HepG2 (cell line): ENCODE measurements around the gene RAD51C. TPM values are rescaled to one million over a fixed set of nuclear protein-coding genes. Genes with fewer than 3 reads are reported as not detected.
A peak's percentile ranks its signal among the peaks of the same experiment; 100 is the strongest.

ENCODE experiments used
- ARID2 ChIP-seq: sonication (generic); formaldehyde crosslinking; IDR thresholded peaks from 2 replicates; pipeline ENCODE4 v1.8.1; 2022; ENCODE audit warnings: mild to moderate bottlenecking, missing genetic modification reagents, borderline replicate concordance
- ARNT ChIP-seq: fragments of 450-650 bp; IDR thresholded peaks from 2 replicates; pipeline ENCODE4 v1.6.1; 2017
- ATF1 ChIP-seq: IDR thresholded peaks from 2 replicates; pipeline ENCODE4 v1.6.1; 2016; ENCODE audit warnings: mild to moderate bottlenecking, control low read depth
- E2F5 ChIP-seq: sonication (generic); formaldehyde crosslinking; conservative IDR thresholded peaks from 2 replicates; pipeline ENCODE4 v1.4.0; 2020; ENCODE audit warnings: missing genetic modification reagents
- FOSL2 ChIP-seq: sonication (generic); formaldehyde crosslinking; IDR thresholded peaks from 2 replicates; pipeline ENCODE4 v1.4.0; 2020; ENCODE audit warnings: missing genetic modification reagents
- FOXK1 ChIP-seq: sonication (generic); formaldehyde crosslinking; IDR thresholded peaks from 2 replicates; pipeline ENCODE4 v1.4.0; 2020; ENCODE audit warnings: low read depth, missing genetic modification reagents, borderline replicate concordance
- JUN ChIP-seq: sonication (generic); formaldehyde crosslinking; IDR thresholded peaks from 2 replicates; pipeline ENCODE4 v1.4.0; 2020; ENCODE audit warnings: mild to moderate bottlenecking, missing genetic modification reagents
- MED13 ChIP-seq: sonication (generic); formaldehyde crosslinking; IDR thresholded peaks from 2 replicates; pipeline ENCODE4 v1.5.0; 2020; ENCODE audit warnings: missing genetic modification reagents
- MEIS2 ChIP-seq: sonication (generic); formaldehyde crosslinking; IDR thresholded peaks from 2 replicates; pipeline ENCODE4 v1.9.0; 2021; ENCODE audit warnings: mild to moderate bottlenecking, missing genetic modification reagents
- PCBP1 ChIP-seq: fragments of 200-400 bp; formaldehyde crosslinking; IDR thresholded peaks from 2 replicates; pipeline ENCODE4 v1.6.1; 2017; ENCODE audit warnings: mild to moderate bottlenecking, low read depth, low read length, borderline replicate concordance
- PPARG ChIP-seq: conservative IDR thresholded peaks from 2 replicates; pipeline ENCODE4 v1.6.1; 2016; ENCODE audit warnings: missing biosample characterization, missing genetic modification reagents
- TARDBP ChIP-seq: sonication (generic); formaldehyde crosslinking; IDR thresholded peaks from 2 replicates; pipeline ENCODE4 v1.8.0; 2022; ENCODE audit warnings: mild to moderate bottlenecking, missing genetic modification reagents
- ZBTB40 ChIP-seq, 2 experiments: fragments of 450-650 bp in 1 of 2; sonication (generic) in 1 of 2; formaldehyde crosslinking in 1 of 2; IDR thresholded peaks; 2 replicates each; pipeline versions ENCODE4 v1.6.1 to v1.8.0; 2016 to 2022; ENCODE audit warnings: antibody characterized with exemption in 1 of 2, mild to moderate bottlenecking in 1 of 2, missing genetic modification reagents in 1 of 2
- ZNF143 ChIP-seq: sonication (generic); formaldehyde crosslinking; IDR thresholded peaks from 2 replicates; pipeline ENCODE4 v1.4.0; 2020; ENCODE audit warnings: missing genetic modification reagents
- ZNF496 ChIP-seq: sonication (generic); formaldehyde crosslinking; IDR thresholded peaks from 2 replicates; pipeline ENCODE4 v1.8.1; 2023; ENCODE audit warnings: mild to moderate bottlenecking, moderate library complexity, missing genetic modification reagents; ENCODE audit not compliant: insufficient replicate concordance
- ZNF614 ChIP-seq: IDR thresholded peaks from 2 replicates; pipeline ENCODE4 v1.6.1; 2018; ENCODE audit warnings: missing biosample characterization, missing genetic modification reagents, inconsistent platforms, borderline replicate concordance
- ZNF678 ChIP-seq: sonication (generic); formaldehyde crosslinking; IDR thresholded peaks from 2 replicates; pipeline ENCODE4 v1.4.0; 2020; ENCODE audit warnings: mild to moderate bottlenecking, missing genetic modification reagents
- ZNF841 ChIP-seq: sonication (generic); formaldehyde crosslinking; IDR thresholded peaks from 2 replicates; pipeline ENCODE4 v1.8.1; 2023; ENCODE audit warnings: missing genetic modification reagents, borderline replicate concordance
- polyA plus RNA-seq, 8 experiments: library from polyadenylated mRNA; depleted of rRNA in 3 of 8; stranded (reverse) in 7 of 8; unstranded in 1 of 8; fragments of >200 nt; fragmentation: Illumina TruSeq in 4 of 8; extraction: Trizol in 4 of 8; gene quantifications; 2 replicates each; pipeline versions ENCODE4 v1.2.1 to v1.2.3, GENCODE V29; 2011 to 2016; ENCODE audit warnings: low read depth in 4 of 8, missing spikeins in 1 of 8, mixed read lengths in 1 of 8; ENCODE audit not compliant: insufficient read depth in 1 of 8
- total RNA-seq, 5 experiments: library from RNA; depleted of rRNA; stranded (reverse); fragments of >200 nt; fragmentation: Illumina TruSeq; extraction: Trizol; gene quantifications; 2 replicates each; pipeline ENCODE4 v1.2.3, GENCODE V29; 2016; ENCODE audit warnings: low read depth in 1 of 5

The RAD51C gene
- total and polyA plus RNA-seq, 2 of the 13 experiments (the other 11 are each of a cell fraction or from before 2014, with no cell fraction given): 38.5 to 106 TPM

GRCh38 chr17:58755577-58756245 is 63.3 kb downstream of the RAD51C start, which contains the start of gene PPM1E (continued):
- no peak for TF ChIP-seq FOSL2 (CRISPR knock-in tag)
- TF ChIP-seq ZNF496 (CRISPR knock-in tag): no peak
- TF ChIP-seq ARNT: no peak
- no peak for TF ChIP-seq ATF1 (CRISPR knock-in tag)
- TF ChIP-seq PCBP1: 0 out of 2 replicates have a peak, but pooled peaks have one; percentile 16
- no peak for TF ChIP-seq E2F5 (CRISPR knock-in tag)
- TF ChIP-seq TARDBP: no peak
- TF ChIP-seq MEIS2 (CRISPR knock-in tag): no peak
- no peak for TF ChIP-seq MED13
- TF ChIP-seq ZBTB40 (IDR thresholded peaks at IDR 0.05): no peak
- TF ChIP-seq ZBTB40 (CRISPR knock-in tag; IDR thresholded peaks at IDR 0.05): 0 out of 2 replicates have a peak, but pooled peaks have one; percentile 32
- TF ChIP-seq ZNF678: no peak
- no peak for TF ChIP-seq PPARG (CRISPR knock-in tag)
- no peak for TF ChIP-seq ZNF614 (CRISPR knock-in tag)
- TF ChIP-seq ZNF841 (CRISPR knock-in tag): no peak
- no peak for TF ChIP-seq JUN (CRISPR knock-in tag)
- no peak for TF ChIP-seq FOXK1
- TF ChIP-seq ZNF143 (CRISPR knock-in tag): no peak
- peak; percentile 49; the same call in 1 of the 2 replicates for TF ChIP-seq ARID2 (CRISPR knock-in tag)
